CD4-positive, alpha-beta T cell (primary cell): Measurements from ENCODE around the gene ANKRD16. TPM values are rescaled to one million over a fixed set of nuclear protein-coding genes. Genes with fewer than 3 reads are reported as not detected.

Experiments used
- ATAC-seq: fragments of 200-7000 bp; cut with Tn5 transposase; one replicate; pipeline ENCODE4 v1.10.0; 2022; ENCODE audit warnings: mild to moderate bottlenecking; ENCODE audit not compliant: poor library complexity
- CTCF ChIA-PET: fragments of 350-600 bp; sonication (Branson Sonifier 250); formaldehyde crosslinking; loops from one replicate; lab custom pipeline; 2021; ENCODE audit warnings: antibody characterized with exemption, inconsistent platforms; lab: Charles Lee
- POLR2A ChIA-PET: fragments of 350-600 bp; sonication (Branson Sonifier 250); formaldehyde crosslinking; loops from one replicate; lab custom pipeline; 2021; ENCODE audit warnings: antibody characterized with exemption, inconsistent platforms; lab: Charles Lee
- DNase-seq, 14 experiments: peaks; one replicate each; pipeline ENCODE4 v3.0.0-alpha.2; 2013 to 2020; ENCODE audit warnings: mixed read lengths in 2 of 14
- H3K27ac ChIP-seq, 2 donors: one replicate each; pipeline versions ENCODE4 v1.5.1 to v1.7.0; 2013; ENCODE audit warnings: low read length in 2 of 2, low read depth in 1 of 2, mild to moderate bottlenecking in 1 of 2
- H3K27me3 ChIP-seq, 2 experiments: 1 replicate in 1 of 2; 2 replicates in 1 of 2; pipeline versions ENCODE4 v1.6.1 to v1.7.0; 2013; ENCODE audit warnings: low read length in 2 of 2, control low read depth in 1 of 2, mild to moderate bottlenecking in 1 of 2, moderate library complexity in 1 of 2; ENCODE audit not compliant: insufficient read depth in 2 of 2, control insufficient read depth in 1 of 2
- H3K36me3 ChIP-seq: one replicate; pipeline ENCODE4 v1.6.1; 2013; ENCODE audit warnings: low read length, control low read depth; ENCODE audit not compliant: insufficient read depth
- H3K4me1 ChIP-seq: one replicate; pipeline ENCODE4 v1.6.1; 2013; ENCODE audit warnings: low read length, control low read depth; ENCODE audit not compliant: insufficient read depth
- H3K4me3 ChIP-seq: one replicate; pipeline ENCODE4 v1.5.1; 2013; ENCODE audit warnings: mild to moderate bottlenecking, low read length, moderate library complexity
- H3K9me3 ChIP-seq, 2 experiments: 1 replicate in 1 of 2; 2 replicates in 1 of 2; pipeline versions ENCODE4 v1.6.1 to v1.7.0; 2013; ENCODE audit warnings: low read length in 2 of 2, mild to moderate bottlenecking in 2 of 2, control low read depth in 1 of 2, moderate library complexity in 1 of 2; ENCODE audit not compliant: control insufficient read depth in 1 of 2, insufficient read depth in 1 of 2
- H3K27ac Mint-ChIP-seq: one replicate; pipeline ENCODE4 v1.8.0; 2020; ENCODE audit warnings: mixed read lengths
- H3K27me3 Mint-ChIP-seq: one replicate; pipeline ENCODE4 v1.8.0; 2021; ENCODE audit warnings: mixed read lengths
- H3K36me3 Mint-ChIP-seq: one replicate; pipeline ENCODE4 v1.8.0; 2021; ENCODE audit warnings: low read depth, mixed read lengths
- H3K4me1 Mint-ChIP-seq: one replicate; pipeline ENCODE4 v1.8.0; 2021; ENCODE audit warnings: low read depth, mixed read lengths
- H3K4me3 Mint-ChIP-seq: one replicate; pipeline ENCODE4 v1.8.0; 2020; ENCODE audit warnings: mild to moderate bottlenecking, mixed read lengths
- H3K9me3 Mint-ChIP-seq: one replicate; pipeline ENCODE4 v1.8.0; 2020; ENCODE audit warnings: mixed read lengths
- intact Hi-C, 2 experiments: fragments of 100-400 bp; cut with DNase I in 1 of 2; cut with micrococcal nuclease in 1 of 2; formaldehyde crosslinking; loops; one replicate each; pipeline versions ENCODE4 v1.15.1 to v1.9.0; 2023 to 2025; cut with DNase I, micrococcal nuclease
- total RNA-seq, 174 experiments: library from RNA in 2 of 174; stranded (reverse) in 2 of 174; gene quantifications; one replicate each; pipeline ENCODE4 v1.2.3 and lab custom pipeline; 2021 to 2026
- TF ChIP-seq, protein P1 (sequence below): fragments of 200-600 bp; IDR thresholded peaks from one replicate; pipeline ENCODE4 v1.8.0; 2022; ENCODE audit warnings: antibody characterized with exemption, mild to moderate bottlenecking

Gene ANKRD16
- total RNA-seq, 2 experiments from 2014 or later: 1.4 to 1.8 TPM

DNA sequence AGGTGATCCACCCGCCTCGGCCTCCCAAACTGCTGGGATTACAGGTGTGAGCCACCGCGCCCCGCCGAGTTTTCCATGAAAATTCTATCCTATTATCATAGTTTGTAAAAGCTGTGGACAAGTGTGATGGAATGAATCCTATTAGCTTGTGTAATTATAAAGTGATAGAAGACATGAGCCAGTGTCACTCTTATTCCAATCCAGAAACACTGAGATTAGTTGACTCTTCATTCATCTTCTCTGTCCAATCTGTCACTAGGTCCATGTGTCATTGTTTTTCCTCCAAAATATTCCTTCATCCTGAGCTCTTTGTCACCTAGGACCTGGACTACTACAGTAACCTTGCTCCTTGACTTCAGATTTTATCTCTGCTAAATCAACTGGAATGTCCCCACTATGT lies 13.9 kb upstream of the ANKRD16 start:
- H3K9me3 Mint-ChIP-seq: no peaks in the 10 kb centered on the region
- H3K27ac ChIP-seq: no peak overlapping the region
- intact Hi-C loops: no loop called here
- TF ChIP-seq, protein P1, sequence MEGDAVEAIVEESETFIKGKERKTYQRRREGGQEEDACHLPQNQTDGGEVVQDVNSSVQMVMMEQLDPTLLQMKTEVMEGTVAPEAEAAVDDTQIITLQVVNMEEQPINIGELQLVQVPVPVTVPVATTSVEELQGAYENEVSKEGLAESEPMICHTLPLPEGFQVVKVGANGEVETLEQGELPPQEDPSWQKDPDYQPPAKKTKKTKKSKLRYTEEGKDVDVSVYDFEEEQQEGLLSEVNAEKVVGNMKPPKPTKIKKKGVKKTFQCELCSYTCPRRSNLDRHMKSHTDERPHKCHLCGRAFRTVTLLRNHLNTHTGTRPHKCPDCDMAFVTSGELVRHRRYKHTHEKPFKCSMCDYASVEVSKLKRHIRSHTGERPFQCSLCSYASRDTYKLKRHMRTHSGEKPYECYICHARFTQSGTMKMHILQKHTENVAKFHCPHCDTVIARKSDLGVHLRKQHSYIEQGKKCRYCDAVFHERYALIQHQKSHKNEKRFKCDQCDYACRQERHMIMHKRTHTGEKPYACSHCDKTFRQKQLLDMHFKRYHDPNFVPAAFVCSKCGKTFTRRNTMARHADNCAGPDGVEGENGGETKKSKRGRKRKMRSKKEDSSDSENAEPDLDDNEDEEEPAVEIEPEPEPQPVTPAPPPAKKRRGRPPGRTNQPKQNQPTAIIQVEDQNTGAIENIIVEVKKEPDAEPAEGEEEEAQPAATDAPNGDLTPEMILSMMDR: no peak
- H3K27me3 Mint-ChIP-seq: no peaks in the 10 kb centered on the region
- no peaks in the 10 kb centered on the region for H3K27me3 ChIP-seq
- H3K4me3 Mint-ChIP-seq: no peak overlapping the region
- DNase-seq (no peak), ATAC-seq (no peak)
- H3K36me3 Mint-ChIP-seq: peaks cover 56% of the 10 kb centered on the region
- ChIA-PET POLR2A (interaction anchor here (0.8 to 1.1 kb wide), 2 partner anchors 9 to 15 kb away, joined by 3 to 4 read pairs; no protein-coding TSS in a partner anchor), CTCF (no interaction called here)
- H3K36me3 ChIP-seq: peaks cover 15% of the 10 kb centered on the region
- peaks cover 0 to under 1% of the 10 kb centered on the region in 2 experiments for H3K9me3 ChIP-seq
- H3K4me3 ChIP-seq: no peak overlapping the region
- H3K4me1 Mint-ChIP-seq: peaks cover 37% of the 10 kb centered on the region
- peaks cover 4% of the 10 kb centered on the region for H3K4me1 ChIP-seq
- H3K27ac Mint-ChIP-seq: no peak overlapping the region

DNA sequence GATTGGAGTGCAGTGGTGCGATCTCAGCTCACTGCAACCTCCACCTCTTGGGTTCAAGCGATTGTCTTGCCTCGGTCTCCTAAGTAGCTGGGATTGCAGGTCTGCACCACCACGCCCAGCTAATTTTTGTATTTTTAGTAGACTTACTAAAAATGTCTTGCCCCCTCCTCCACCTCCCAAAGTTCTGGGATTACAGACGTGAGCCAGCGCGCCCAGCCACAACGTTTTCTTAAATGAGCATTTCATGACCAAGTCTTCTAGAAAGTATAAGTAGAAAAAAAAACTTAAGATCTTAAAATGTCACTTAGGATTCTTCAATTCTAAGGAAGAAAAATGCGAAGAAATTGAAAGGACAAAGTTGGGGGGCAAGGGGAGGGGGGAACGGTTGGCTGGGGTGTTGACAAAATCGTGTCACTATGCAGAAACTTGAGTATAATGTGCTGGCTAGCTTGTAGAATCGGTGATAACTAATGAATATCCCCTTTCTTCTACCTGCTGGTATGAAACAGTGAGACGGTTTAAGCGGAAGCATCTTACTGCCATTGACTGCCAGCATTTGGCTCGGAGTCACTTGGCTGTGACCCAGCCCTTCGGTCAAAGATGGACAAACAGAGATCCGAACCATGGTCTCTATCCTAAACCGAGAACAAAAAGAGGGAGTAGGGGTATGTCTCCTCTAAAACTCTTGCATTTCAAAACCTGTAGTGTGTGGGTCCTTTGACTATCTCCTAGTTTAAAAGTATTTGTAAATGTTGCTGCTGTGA lies 13.0 kb upstream of the ANKRD16 start:
- H3K4me3 ChIP-seq: no peak overlapping the region
- peaks cover 3 to 7% of the 10 kb centered on the region in 2 experiments for H3K9me3 ChIP-seq
- peaks cover 4% of the 10 kb centered on the region for H3K4me1 ChIP-seq
- H3K27ac ChIP-seq: no peak overlapping the region
- no peaks in the 10 kb centered on the region for H3K27me3 ChIP-seq
- Mint-ChIP-seq H3K4me1 (peaks cover 31% of the 10 kb centered on the region), H3K27ac (no peak overlapping the region), H3K9me3 (no peaks in the 10 kb centered on the region), H3K36me3 (peaks cover 55% of the 10 kb centered on the region), H3K27me3 (no peaks in the 10 kb centered on the region), H3K4me3 (no peak overlapping the region)
- peaks cover 10% of the 10 kb centered on the region for H3K36me3 ChIP-seq
- ChIA-PET POLR2A (interaction anchor here (0.8 to 1.1 kb wide), 2 partner anchors 8 to 14 kb away, joined by 3 to 4 read pairs; no protein-coding TSS in a partner anchor), CTCF (interaction anchor here (0.6 kb wide), 1 partner anchor 346 kb away, joined by 7 read pairs; no protein-coding TSS in a partner anchor)
- ATAC-seq (no peak), DNase-seq (no peak)
- TF ChIP-seq, protein P1: no peak
- intact Hi-C loops: no loop called here

DNA sequence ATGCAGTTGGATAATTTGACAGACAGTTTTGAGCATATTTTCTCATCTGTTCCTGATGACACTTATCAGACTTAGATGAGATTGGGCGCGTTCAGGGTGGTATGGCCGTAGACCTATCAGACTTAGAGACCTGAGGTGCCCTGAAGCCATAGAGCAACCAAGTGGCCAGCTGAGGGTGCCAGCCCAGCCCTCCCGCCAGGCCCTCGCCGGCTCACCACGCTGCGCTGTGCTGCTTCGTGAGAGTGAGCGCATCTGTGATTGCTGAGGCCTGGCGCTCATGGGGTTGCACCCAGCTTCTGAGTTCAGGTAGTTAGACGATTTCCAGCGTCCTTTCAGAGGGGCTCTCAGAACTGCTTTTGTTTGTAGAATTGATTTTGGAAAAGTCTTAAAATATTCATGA lies 10.6 kb upstream of the ANKRD16 start:
- H3K4me3 ChIP-seq: no peak overlapping the region
- no peak for ATAC-seq
- H3K36me3 ChIP-seq: no peaks in the 10 kb centered on the region
- Mint-ChIP-seq H3K9me3 (no peaks in the 10 kb centered on the region), H3K27ac (no peak overlapping the region), H3K4me1 (peaks cover 39% of the 10 kb centered on the region), H3K36me3 (peaks cover 56% of the 10 kb centered on the region), H3K4me3 (no peak overlapping the region), H3K27me3 (no peaks in the 10 kb centered on the region)
- H3K27me3 ChIP-seq: no peaks in the 10 kb centered on the region
- intact Hi-C loops: no loop called here
- no peak for DNase-seq
- ChIA-PET CTCF (no interaction called here), POLR2A (interaction anchor here (1.3 to 1.8 kb wide), 2 partner anchors 10 to 12 kb away, joined by 3 to 6 read pairs; partner anchors contain the start of genes ANKRD16 and FBH1)
- H3K9me3 ChIP-seq: peaks cover 3 to 7% of the 10 kb centered on the region in 2 experiments
- peaks cover 12% of the 10 kb centered on the region for H3K4me1 ChIP-seq
- no peak overlapping the region for H3K27ac ChIP-seq
- TF ChIP-seq, protein P1: no peak
